ENCODE data around the gene KRTAP9-9.
"Not testable (repeated sequence)": the region's sequence is repeated elsewhere in the genome, so short reads cannot be mapped to it uniquely, and the experiment has no call there.

The KRTAP9-9 gene

DNA sequence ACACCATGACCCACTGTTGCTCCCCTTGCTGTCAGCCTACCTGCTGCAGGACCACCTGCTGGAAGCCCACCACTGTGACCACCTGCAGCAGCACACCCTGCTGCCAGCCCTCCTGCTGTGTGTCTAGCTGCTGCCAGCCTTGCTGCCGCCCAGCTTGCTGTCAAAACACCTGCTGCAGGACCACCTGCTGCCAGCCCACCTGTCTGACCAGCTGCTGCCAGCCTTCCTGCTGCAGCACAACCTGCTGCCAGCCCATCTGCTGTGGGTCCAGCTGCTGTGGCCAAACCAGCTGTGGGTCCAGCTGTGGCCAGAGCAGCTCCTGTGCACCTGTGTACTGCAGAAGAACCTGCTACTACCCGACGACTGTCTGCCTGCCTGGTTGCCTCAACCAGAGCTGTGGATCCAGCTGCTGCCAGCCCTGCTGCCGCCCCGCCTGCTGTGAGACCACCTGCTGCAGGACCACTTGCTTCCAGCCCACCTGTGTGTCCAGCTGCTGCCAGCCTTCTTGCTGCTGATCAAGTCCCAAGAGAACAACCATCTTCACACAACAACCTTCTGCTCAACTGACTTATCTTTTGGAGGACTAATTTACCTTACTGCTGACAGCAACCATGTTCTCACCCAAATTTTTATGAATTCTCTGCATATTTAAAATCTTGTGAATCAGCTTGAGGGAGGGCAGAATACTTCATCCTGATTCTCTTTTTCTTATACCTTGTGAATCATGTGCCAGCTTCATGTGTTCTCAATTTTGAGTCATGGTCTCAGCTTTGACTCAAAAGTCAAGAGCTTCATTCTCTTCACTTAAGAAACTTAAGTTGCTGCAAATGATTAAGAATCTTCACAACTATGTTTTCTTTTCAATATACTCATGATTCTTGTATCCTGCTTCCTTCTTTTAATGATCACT, at the start of gene KRTAP9-9:
Gene KRTAP9-9 (plus strand): TSS at position 4 of the 910 bp plus-strand sequence.
- not testable (repeated sequence) for DNase-seq (ENCODE audit: low read depth in 1 of 2, low spot score in 1 of 2)

DNA sequence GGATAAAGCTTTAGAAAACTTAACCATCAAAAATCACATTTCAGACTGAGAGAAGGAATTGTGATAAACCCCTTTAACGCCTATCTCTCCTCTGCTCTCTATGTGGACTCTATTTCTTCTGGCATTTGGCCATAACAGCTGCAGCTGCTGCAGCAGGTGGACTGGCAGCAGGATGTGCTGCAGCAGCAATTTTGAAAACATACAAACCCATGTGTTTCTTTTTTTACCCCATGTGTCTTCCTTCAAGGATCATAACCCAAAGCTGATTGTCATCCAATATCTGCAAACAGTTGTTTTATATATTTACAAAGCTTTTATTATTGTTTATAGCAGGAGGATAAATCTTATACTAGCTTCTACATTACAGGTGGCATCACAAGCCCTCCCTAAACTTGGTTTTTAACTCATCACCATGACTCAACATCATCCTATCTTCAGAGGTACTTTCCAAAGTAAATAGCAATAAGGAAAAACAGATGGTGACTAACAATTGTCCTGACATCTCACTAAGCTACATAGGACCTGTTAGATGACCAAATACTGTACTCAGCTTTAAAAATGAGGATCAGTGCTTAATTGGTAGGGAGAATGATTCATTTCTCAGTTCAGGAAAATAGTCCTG, 43.2 kb upstream of the KRTAP9-9 start:
- no peak for DNase-seq (ENCODE audit: low read depth in 1 of 2, low spot score in 1 of 2)

DNA sequence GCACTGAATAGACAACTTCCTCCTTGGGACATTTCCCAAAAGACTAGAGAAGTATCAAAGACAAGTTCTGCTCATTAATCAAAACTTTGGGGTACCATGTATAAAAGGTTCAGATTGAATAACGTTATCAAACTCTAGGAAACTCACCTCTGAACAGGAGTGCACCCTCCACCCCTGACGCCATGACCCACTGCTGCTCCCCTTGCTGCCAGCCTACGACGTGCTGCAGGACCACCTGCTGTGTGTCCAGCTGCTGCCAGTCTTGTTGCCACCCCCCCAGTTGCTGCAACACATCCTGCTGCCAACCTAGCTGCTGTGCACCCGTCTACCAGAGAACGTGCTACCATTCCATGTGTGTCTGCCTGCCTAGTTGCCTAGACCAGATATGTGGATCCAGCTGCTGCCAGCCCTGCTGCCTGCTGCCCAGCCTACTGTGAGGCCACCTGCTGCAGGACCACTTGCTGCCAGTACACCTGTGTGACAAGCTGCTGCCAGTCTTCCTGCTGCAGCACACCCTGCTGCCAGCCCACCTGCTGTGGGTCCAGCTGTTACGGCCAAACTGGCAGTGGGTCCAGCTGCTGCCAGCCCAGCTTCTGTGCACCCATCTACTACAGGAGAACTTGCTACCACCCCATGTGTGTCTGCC, 42.5 kb upstream of the KRTAP9-9 start:
- no peak for DNase-seq (ENCODE audit: low read depth in 1 of 2, low spot score in 1 of 2)

DNA sequence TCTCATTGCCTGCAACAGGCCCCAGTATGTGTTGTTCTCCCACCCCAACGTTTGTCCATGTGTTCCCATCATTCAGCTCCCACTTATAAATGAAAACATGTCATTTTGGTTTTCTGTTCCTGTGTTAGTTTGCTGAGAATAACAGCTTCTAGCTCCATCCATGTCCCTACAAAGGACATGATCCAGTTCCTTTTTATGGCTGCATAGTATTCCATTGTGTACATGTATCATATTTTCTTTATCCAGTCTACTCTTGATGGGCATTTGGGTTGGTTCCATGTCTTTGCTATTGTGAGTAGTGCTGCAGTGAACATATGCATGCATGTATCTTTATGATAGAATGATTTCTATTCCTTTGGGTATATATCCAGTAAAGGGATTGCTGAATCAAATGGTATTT, 39.5 kb upstream of the KRTAP9-9 start:
- DNase-seq (ENCODE audit: low read depth in 1 of 2, low spot score in 1 of 2): no peak

DNA sequence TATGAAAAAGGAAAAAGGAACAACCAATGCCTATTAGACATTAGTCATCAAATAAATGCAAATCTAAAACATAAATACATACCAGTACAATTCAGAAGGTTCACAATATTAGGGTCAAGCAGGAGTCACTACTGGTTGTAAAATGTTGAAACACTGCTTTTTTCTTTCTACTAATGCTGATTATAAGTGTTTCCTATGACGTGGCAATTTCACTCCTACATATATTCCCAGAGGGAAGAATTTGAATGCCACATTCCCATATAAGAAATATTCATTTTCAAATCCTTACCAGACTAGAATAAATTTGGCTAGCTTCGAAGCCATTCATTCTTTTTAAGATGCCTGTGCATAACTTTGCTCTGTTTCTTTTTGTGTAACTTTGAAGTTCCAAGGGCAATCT, 31.4 kb upstream of the KRTAP9-9 start:
- DNase-seq (ENCODE audit: low read depth in 1 of 2, low spot score in 1 of 2): no peak

DNA sequence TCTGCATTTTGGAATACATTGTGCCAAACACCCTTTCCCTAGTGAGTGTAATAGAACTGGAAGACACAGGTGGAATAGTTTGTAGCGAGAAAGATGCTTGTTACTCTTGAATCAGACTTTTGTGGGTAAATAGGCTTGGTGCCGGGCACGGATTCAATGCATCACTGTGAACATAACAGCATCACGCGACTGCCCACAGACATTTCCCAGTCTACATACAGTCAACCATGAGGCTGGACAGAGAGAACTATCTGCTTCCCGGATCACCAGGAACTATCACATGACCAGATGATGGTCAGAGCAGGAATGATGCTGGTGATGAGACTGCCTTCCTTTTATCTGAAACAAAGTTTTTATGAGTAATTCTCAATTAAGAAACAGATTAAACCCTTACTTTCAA, 29.1 kb upstream of the KRTAP9-9 start:
- no peak for DNase-seq (ENCODE audit: low read depth in 1 of 2, low spot score in 1 of 2)

DNA sequence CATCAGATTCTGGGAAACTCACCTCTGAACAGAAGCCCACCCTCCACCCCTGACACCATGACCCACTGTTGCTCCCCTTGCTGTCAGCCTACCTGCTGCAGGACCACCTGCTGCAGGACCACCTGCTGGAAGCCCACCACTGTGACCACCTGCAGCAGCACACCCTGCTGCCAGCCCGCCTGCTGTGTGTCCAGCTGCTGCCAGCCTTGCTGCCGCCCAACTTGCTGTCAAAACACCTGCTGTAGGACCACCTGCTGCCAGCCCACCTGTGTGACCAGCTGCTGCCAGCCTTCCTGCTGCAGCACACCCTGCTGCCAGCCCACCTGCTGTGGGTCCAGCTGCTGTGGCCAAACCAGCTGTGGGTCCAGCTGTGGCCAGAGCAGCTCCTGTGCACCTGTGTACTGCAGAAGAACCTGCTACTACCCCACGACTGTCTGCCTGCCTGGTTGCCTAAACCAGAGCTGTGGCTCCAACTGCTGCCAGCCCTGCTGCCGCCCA, 28.5 kb upstream of the KRTAP9-9 start, which contains the start of gene KRTAP9-2:
Gene KRTAP9-2 (plus strand): TSS at position 51 of the 498 bp plus-strand sequence. CDS start 7 bp downstream, at position 58.
- not testable (repeated sequence) for DNase-seq (ENCODE audit: low read depth in 1 of 2, low spot score in 1 of 2)

DNA sequence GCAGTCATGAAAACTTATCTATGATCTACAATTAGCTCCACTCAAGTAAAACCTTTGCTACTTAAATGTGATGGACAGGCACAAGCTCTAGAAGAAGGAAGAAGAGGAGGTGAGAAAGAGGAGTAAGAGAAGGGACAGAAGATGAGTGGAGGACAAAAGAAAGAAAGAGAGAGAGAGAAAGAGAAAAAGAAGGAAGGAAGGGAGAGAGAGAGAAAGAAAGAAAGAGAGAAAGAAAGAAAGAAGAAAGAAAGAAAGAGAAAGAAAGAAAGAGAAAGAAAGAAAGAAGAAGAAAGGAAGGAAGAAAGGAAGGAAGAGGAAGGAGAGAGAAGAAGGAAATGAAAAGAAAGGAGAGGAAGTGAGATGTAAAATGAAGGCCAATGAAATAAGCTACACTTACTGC, 25.1 kb upstream of the KRTAP9-9 start:
- no peak for DNase-seq (ENCODE audit: low read depth in 1 of 2, low spot score in 1 of 2)

DNA sequence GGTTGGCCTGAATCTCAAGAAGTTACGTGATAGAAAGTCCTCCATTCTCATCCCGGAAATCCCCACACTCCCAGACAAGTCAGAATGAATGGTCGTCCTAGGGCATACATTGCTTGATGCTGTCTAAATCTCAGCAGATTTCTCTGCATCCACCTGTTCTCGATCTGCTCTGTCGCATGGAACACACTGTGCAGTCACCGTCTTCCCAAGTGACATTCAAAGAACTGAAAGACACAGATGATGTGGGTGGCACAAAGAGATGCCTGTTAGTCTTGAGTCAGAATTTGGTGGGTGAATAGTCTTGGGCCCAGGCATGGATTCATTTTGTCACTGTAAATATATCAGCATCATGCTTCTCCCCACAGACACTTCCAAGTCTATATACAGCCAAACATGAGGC, 23.5 kb upstream of the KRTAP9-9 start:
- no peak for DNase-seq (ENCODE audit: low read depth in 1 of 2, low spot score in 1 of 2)

DNA sequence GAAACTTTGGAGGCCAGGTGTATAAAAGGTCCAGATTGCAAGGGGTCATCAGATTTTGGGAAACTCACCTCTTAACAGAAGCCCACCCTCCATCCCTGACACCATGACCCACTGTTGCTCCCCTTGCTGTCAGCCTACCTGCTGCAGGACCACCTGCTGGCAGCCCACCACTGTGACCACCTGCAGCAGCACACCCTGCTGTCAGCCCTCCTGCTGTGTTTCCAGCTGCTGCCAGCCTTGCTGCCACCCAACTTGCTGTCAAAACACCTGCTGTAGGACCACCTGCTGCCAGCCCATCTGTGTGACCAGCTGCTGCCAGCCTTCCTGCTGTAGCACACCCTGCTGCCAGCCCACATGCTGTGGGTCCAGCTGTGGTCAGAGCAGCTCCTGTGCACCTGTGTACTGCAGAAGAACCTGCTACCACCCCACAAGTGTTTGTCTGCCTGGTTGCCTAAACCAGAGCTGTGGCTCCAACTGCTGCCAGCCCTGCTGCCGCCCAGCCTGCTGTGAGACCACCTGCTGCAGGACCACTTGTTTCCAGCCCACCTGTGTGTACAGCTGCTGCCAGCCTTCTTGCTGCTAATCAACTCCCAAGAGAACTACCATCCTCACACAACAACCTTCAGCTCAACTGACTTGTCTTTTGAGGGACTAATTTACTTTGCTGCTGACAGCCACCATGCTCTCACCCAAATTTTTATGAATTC, 22.6 kb upstream of the KRTAP9-9 start, which contains the start of gene KRTAP9-3:
Gene KRTAP9-3 (plus strand): TSS at position 51 of the 707 bp plus-strand sequence. CDS start 53 bp downstream, at position 104.
- not testable (repeated sequence) for DNase-seq (ENCODE audit: low read depth in 1 of 2, low spot score in 1 of 2)

DNA sequence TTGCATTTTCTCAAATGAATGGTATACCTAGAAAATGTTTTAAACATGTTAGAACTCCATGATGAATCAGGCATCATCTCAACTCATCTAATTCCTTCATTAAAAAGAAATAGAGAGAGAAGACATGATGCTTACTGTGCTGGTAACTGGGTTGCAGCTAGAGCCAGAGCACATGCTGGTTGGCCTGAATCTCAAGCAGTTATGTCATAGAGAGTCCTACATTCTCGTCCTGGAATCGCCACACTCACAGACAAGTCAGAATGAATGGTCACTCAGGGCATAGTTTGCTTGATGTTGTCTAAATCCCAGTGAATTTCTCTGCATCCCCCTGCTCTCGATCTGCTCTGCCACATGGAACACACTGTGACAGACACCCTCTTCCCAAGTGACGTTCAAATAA, 18.1 kb upstream of the KRTAP9-9 start:
- not testable (repeated sequence) for DNase-seq (ENCODE audit: low read depth in 1 of 2, low spot score in 1 of 2)

DNA sequence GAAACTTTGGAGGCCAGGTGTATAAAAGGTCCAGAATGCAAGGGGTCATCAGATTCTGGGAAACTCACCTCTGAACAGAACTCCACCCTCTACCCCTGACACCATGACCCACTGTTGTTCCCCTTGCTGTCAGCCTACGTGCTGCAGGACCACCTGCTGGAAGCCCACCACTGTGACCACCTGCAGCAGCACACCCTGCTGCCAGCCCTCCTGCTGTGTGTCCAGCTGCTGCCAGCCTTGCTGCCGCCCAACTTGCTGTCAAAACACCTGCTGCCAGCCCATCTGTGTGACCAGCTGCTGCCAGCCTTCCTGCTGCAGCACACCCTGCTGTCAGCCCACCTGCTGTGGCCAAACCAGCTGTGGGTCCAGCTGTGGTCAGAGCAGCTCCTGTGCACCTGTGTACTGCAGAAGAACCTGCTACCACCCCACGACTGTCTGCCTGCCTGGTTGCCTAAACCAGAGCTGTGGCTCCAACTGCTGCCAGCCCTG, 17.2 kb upstream of the KRTAP9-9 start, which contains the start of gene KRTAP9-8:
Gene KRTAP9-8 (plus strand): TSS at position 51 of the 489 bp plus-strand sequence. CDS start 53 bp downstream, at position 104.
- DNase-seq (ENCODE audit: low read depth in 1 of 2, low spot score in 1 of 2): not testable (repeated sequence)

DNA sequence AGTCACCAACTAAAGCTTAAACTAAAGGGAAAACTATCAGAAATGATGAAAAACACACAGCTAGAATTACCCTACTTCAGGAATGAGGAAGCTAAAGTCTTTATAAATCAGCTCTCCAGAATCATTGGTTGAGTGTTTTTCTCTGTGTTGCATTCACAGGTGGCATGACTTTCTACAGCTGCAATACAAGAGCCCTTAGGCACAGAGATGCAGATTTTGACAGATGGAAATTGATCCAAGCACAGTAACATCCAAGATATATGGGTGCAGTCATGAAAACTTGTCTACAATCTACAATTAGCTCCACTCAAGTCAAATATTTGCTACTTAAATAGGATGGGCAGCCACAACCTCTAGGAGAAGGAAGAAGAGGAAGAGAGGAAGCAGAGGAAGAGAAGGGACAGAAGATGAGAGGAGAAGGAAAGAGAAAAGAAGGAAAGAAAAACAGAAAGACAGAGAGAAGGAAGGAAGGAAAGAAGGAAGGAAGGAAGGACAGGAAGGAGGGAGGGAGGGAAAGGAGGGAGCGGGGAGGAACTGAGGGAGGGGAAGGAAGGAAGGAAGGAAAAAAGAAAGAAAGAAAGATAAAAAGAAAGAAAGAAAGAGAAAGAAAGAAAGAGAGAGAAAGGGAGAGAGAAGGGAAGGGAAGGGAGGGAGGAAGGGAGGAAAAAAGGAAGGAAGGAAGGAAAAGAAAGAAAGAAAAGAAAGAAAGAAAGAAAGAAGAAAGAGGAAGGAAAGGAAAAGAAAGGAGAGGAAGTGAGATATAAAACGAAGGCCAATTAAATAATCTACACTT, 8.0 kb upstream of the KRTAP9-9 start:
- not testable (repeated sequence) for DNase-seq (ENCODE audit: low read depth in 1 of 2, low spot score in 1 of 2)

DNA sequence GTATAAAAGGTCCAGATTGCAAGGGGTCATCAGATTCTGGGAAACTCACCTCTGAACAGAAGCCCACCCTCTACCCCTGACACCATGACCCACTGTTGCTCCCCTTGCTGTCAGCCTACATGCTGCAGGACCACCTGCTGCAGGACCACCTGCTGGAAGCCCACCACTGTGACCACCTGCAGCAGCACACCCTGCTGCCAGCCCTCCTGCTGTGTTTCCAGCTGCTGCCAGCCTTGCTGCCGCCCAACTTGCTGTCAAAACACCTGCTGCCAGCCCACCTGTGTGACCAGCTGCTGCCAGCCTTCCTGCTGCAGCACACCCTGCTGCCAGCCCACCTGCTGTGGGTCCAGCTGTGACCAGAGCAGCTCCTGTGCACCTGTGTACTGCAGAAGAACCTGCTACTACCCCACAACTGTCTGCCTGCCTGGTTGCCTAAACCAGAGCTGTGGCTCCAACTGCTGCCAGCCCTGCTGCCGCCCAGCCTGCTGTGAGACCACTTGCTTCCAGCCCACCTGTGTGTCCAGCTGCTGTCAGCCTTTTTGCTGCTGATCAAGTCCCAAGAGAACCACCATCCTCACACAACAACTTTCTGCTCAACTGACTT, 5.4 kb upstream of the KRTAP9-9 start, which contains the start of gene KRTAP9-4:
Gene KRTAP9-4 (plus strand): TSS at position 51 of the 604 bp plus-strand sequence. CDS start 34 bp downstream, at position 85.
- not testable (repeated sequence) for DNase-seq (ENCODE audit: low read depth in 1 of 2, low spot score in 1 of 2)

DNA sequence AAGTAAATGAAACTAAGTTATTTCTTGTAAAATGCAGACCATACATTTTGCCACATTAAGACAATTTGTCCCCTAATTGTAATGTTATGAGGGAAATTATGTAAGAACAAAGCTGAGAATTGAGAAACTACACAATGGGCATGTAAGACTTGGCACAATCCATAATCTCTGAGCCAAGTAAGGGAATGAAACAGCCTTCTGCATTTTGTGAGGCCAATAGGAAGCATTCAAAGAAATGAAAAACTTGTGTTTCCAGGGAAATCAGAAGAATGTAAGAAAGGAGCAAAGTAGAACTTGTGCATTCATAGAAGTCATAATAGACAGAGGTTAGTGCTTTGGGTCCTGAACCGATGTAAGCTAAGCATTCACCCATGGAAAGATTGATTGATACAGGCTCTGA, 3.9 kb upstream of the KRTAP9-9 start:
- DNase-seq (ENCODE audit: low read depth in 1 of 2, low spot score in 1 of 2): no peak

DNA sequence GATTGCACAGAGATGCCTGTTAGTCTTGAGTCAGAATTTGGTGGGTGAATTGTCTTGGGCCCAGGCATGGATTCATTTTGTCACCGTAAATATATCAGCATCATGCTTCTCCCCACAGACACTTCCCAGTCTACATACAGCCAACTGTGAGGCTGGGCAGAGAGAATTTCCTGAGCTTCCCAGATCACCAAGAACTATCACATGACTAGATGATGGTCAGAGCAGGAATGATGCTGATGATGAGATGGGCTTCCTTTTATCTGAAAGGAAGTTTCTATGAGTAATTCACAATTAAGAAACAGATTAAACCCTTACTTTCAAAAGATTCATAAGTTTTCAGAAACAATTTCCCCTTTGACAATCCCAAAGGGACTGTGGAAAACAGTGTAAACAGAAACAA, 323 bp upstream of the KRTAP9-9 start:
- no peak for DNase-seq (ENCODE audit: low read depth in 1 of 2, low spot score in 1 of 2)

DNA sequence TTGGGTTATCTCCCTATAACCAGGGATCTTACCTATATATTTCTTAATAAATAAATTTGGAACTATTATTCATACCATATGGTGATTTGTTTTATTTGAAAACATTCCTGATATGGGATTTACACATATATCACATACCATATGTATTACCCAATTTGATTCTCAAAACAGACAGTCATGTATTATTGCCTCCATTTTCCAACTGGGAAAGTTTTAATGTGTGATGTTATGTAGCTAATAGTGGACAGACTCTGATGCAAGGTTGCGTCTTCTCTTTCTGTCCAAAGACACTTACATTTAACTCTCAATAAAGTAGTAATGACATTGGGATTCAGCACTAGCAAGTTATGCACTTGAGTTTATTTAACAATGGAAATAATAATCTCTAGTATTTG, 1.1 kb downstream of the KRTAP9-9 start:
- no peak for DNase-seq (ENCODE audit: low read depth in 1 of 2, low spot score in 1 of 2)

DNA sequence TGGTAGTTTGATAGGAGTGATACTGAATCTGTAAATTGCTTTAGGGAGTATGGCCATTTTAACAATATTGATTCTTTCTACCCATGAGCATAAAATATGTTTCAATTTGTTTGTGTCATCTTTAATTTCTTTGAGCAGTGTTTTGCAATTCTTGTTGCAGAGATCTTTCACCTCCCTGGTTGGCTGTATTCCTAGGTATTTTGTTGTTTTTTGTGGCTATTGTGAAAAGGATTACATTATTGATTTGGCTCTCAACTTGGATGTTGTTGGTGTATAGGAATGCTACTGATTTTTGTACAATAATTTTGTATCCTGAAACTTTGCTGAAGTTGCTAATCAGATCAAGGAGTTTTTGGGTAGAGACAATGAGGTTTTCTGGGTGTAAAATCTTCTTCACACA, 3.2 kb downstream of the KRTAP9-9 start:
- DNase-seq (ENCODE audit: low read depth in 1 of 2, low spot score in 1 of 2): no peak

DNA sequence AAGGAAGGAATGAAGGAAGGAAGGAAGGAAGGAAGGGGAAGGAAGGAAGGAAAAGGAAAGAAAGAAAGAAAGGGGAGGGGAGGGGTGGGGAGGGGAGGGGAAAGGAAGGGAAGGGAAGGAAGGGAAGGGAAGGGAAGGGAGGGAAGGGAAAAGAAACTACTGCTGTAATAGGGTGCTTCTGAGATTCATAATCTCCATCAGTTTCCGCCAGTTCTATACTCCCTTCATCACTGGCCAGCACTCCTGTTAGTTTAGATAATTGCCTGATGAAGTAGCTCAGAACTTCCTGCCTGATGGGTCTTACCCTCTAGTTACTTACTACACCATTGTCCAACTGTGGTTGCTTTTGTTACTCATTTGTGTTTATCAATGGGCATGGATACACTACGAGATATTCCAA, 8.0 kb downstream of the KRTAP9-9 start:
- DNase-seq (ENCODE audit: low read depth in 1 of 2, low spot score in 1 of 2): no peak

All from activated T-helper 1 cell treated with anti-CD3 and anti-CD28 coated beads, Interleukin-2, amount 50 U/mL, for 16 hours (primary cell).